Smooth muscle cell (in vitro differentiated cells): Measurements from ENCODE around the gene HJURP. TPM values are rescaled to one million over a fixed set of nuclear protein-coding genes. Genes with fewer than 3 reads are reported as not detected.

Source experiments
- DNase-seq: peaks from one replicate; lab custom pipeline; 2025; ENCODE audit not compliant: unreplicated experiment; lab: John Stamatoyannopoulos, UW
- H2AFZ ChIP-seq: fragments of 200-600 bp; sonication (generic); 2 replicates; pipeline ENCODE4 v1.6.0; 2016; ENCODE audit warnings: antibody characterized with exemption, low read depth, mild to moderate bottlenecking
- H3F3A ChIP-seq: fragments of 200-600 bp; sonication (generic); 2 replicates; pipeline ENCODE4 v1.6.0; 2017; ENCODE audit warnings: antibody characterized with exemption, low read depth
- H3K27ac ChIP-seq: fragments of 200-600 bp; sonication (generic); 2 replicates; pipeline ENCODE4 v1.5.1; 2016; ENCODE audit warnings: low read depth, mild to moderate bottlenecking
- H3K27me3 ChIP-seq: fragments of 200-600 bp; sonication (generic); 2 replicates; pipeline ENCODE4 v1.6.1; 2016; ENCODE audit warnings: low read depth, mild to moderate bottlenecking
- H3K36me3 ChIP-seq: fragments of 200-600 bp; sonication (generic); 2 replicates; pipeline ENCODE4 v1.5.1; 2016; ENCODE audit warnings: low read depth
- H3K4me1 ChIP-seq: fragments of 200-600 bp; sonication (generic); 2 replicates; pipeline ENCODE4 v1.5.1; 2016; ENCODE audit warnings: low read depth
- H3K4me2 ChIP-seq: fragments of 200-600 bp; sonication (generic); 2 replicates; pipeline ENCODE4 v1.6.0; 2016; ENCODE audit warnings: mild to moderate bottlenecking
- H3K4me3 ChIP-seq: fragments of 200-600 bp; sonication (generic); 2 replicates; pipeline ENCODE4 v1.5.1; 2016; ENCODE audit warnings: mild to moderate bottlenecking
- H3K79me2 ChIP-seq: fragments of 200-600 bp; sonication (generic); 2 replicates; pipeline ENCODE4 v1.6.0; 2016; ENCODE audit warnings: low read depth, mild to moderate bottlenecking
- H3K9ac ChIP-seq: fragments of 200-600 bp; sonication (generic); 2 replicates; pipeline ENCODE4 v1.6.0; 2016; ENCODE audit warnings: low read depth
- H3K9me3 ChIP-seq: fragments of 200-600 bp; sonication (generic); replicated peaks from 2 replicates; pipeline ENCODE4 v1.5.1; 2016; ENCODE audit warnings: low read depth
- H4K20me1 ChIP-seq: fragments of 200-600 bp; sonication (generic); 2 replicates; pipeline ENCODE4 v1.6.0; 2016; ENCODE audit warnings: low read depth
- CTCF ChIP-seq: fragments of 200-600 bp; sonication (generic); IDR thresholded peaks from 2 replicates; pipeline ENCODE4 v1.5.1; 2017; ENCODE audit warnings: borderline replicate concordance, mild to moderate bottlenecking, antibody characterized with exemption; ENCODE audit not compliant: insufficient read depth, poor library complexity, severe bottlenecking
- WGBS: methylation state at CpG from one replicate; pipeline ENCODE4 v1.1.7; 2016; ENCODE audit warnings: low lambda C conversion rate; 5-methylcytosine and 5-hydroxymethylcytosine counted together
- polyA plus RNA-seq: library from polyadenylated mRNA; unstranded; fragments of >200 nt; fragmentation: Nextera tagmentation; extraction: Ambion mirVana; gene quantifications from 2 replicates; pipeline ENCODE4 v1.2.1, GENCODE V29; 2016
- total RNA-seq: library from RNA; depleted of rRNA; stranded (reverse); fragments of >200 nt; gene quantifications from 2 replicates; pipeline ENCODE4 v1.2.3, GENCODE V29; 2014

The HJURP gene
- total and polyA plus RNA-seq, 2 experiments from 2014 or later = 7.9 to 19.5 TPM

- 81% methylated on average over 3 of the region's 3 CpGs for WGBS
- Histone ChIP-seq H3K4me2 (no peak overlapping the region), H3K27me3 (no peaks in the 10 kb centered on the region), H3K9ac (no peak overlapping the region), H3K36me3 (no peaks in the 10 kb centered on the region), H3K4me3 (no peak overlapping the region), H3F3A (no peaks in the 10 kb centered on the region), H2AFZ (no peak overlapping the region), H3K9me3 (no peaks in the 10 kb centered on the region), H4K20me1 (no peaks in the 10 kb centered on the region), H3K27ac (no peak overlapping the region), H3K79me2 (no peaks in the 10 kb centered on the region), H3K4me1 (no peaks in the 10 kb centered on the region)
- no peak for DNase-seq
- TF ChIP-seq CTCF = no peak
These were observed 52.1 kb downstream of the HJURP start for GRCh38 chr2:233802132-233802815.

GRCh38 chr2:233801357-233802131 lies 52.8 kb downstream of the HJURP start:
- DNase-seq = no peak
- Histone ChIP-seq H3K4me3 (no peak overlapping the region), H3F3A (no peaks in the 10 kb centered on the region), H3K9ac (no peak overlapping the region), H3K36me3 (no peaks in the 10 kb centered on the region), H3K9me3 (no peaks in the 10 kb centered on the region), H3K27me3 (no peaks in the 10 kb centered on the region), H3K79me2 (no peaks in the 10 kb centered on the region), H3K27ac (no peak overlapping the region), H2AFZ (no peak overlapping the region), H4K20me1 (no peaks in the 10 kb centered on the region), H3K4me2 (no peak overlapping the region), H3K4me1 (no peaks in the 10 kb centered on the region)
- no peak for TF ChIP-seq CTCF
- WGBS = 78% methylated on average over 9 of the region's 9 CpGs

GRCh38 chr2:233800208-233800607 lies 54.1 kb downstream of the HJURP start:
- no peak for TF ChIP-seq CTCF
- Histone ChIP-seq H3K27ac (no peak overlapping the region), H3K4me3 (no peak overlapping the region), H3K4me1 (no peaks in the 10 kb centered on the region), H3K79me2 (no peaks in the 10 kb centered on the region), H3K4me2 (no peak overlapping the region), H3K9me3 (no peaks in the 10 kb centered on the region), H2AFZ (no peak overlapping the region), H3K27me3 (no peaks in the 10 kb centered on the region), H4K20me1 (no peaks in the 10 kb centered on the region), H3F3A (no peaks in the 10 kb centered on the region), H3K36me3 (no peaks in the 10 kb centered on the region), H3K9ac (no peak overlapping the region)
- WGBS = 72% methylated on average over 7 of the region's 7 CpGs
- DNase-seq = no peak

GRCh38 chr2:233799716-233800115 lies 54.6 kb downstream of the HJURP start:
- H4K20me1 ChIP-seq = no peaks in the 10 kb centered on the region
- no peaks in the 10 kb centered on the region for H3F3A ChIP-seq
- no peaks in the 10 kb centered on the region for H3K27me3 ChIP-seq
- H3K9me3 ChIP-seq = no peaks in the 10 kb centered on the region
- no peak overlapping the region for H2AFZ ChIP-seq
- H3K79me2 ChIP-seq = no peaks in the 10 kb centered on the region
- H3K4me1 ChIP-seq = no peaks in the 10 kb centered on the region
- no peak overlapping the region for H3K9ac ChIP-seq
- H3K4me3 ChIP-seq = no peak overlapping the region
- H3K36me3 ChIP-seq = no peaks in the 10 kb centered on the region
- TF ChIP-seq CTCF = no peak
- no peak overlapping the region for H3K4me2 ChIP-seq
- H3K27ac ChIP-seq = no peak overlapping the region
- DNase-seq = no peak
- WGBS = 55% methylated on average over 5 of the region's 5 CpGs
